ENCODE data around the gene COL7A1. TPM values are rescaled to one million over a fixed set of nuclear protein-coding genes. Genes with fewer than 3 reads are reported as not detected.
A peak's percentile ranks its signal among the peaks of the same experiment; 100 is the strongest.

COL7A1 gene
- total and polyA plus RNA-seq, 2 donors from 2014 or later: 13.1 to 14.4 TPM

GRCh38 chr3:48548126-48548525, 47.0 kb downstream of the COL7A1 start:
- intact Hi-C loops (cut with DNase I): loop anchor here (5.0 kb wide), 1 partner anchor 86 kb away; no protein-coding TSS in a partner anchor
- FAIRE-seq (no peak), DNase-seq (peak in 1 of 5 donors; percentile 24)
- Histone ChIP-seq H3K4me1 (ENCODE audit: control insufficient read depth in 2 of 3, insufficient read depth in 2 of 3, low read depth in 1 of 3, low read length in 3 of 3) (peaks cover 0 to 3% (median 3%) of the 10 kb centered on the region in 3 donors), H3K27me3 (ENCODE audit: control insufficient read depth, insufficient read depth, low read length) (no peaks in the 10 kb centered on the region), H3K27ac (ENCODE audit: low read depth in 2 of 2, low read length in 2 of 2) (no peak overlapping the region), H3K4me3 (ENCODE audit: low read length in 3 of 3) (no peak overlapping the region), H3K9me3 (ENCODE audit: control insufficient read depth in 2 of 3, insufficient read depth in 1 of 3, low read length in 3 of 3) (no peaks in the 10 kb centered on the region), H3K9ac (ENCODE audit: low read length in 3 of 3) (no peak overlapping the region), H3K36me3 (ENCODE audit: control insufficient read depth in 2 of 3, insufficient read depth in 3 of 3, low read length in 3 of 3) (peaks cover 0 to 2% (median 0%) of the 10 kb centered on the region in 3 donors)
- no peak for TF ChIP-seq CTCF (IDR thresholded peaks at IDR 0.05; ENCODE audit: borderline replicate concordance, extremely low read depth, insufficient read depth)

DNA sequence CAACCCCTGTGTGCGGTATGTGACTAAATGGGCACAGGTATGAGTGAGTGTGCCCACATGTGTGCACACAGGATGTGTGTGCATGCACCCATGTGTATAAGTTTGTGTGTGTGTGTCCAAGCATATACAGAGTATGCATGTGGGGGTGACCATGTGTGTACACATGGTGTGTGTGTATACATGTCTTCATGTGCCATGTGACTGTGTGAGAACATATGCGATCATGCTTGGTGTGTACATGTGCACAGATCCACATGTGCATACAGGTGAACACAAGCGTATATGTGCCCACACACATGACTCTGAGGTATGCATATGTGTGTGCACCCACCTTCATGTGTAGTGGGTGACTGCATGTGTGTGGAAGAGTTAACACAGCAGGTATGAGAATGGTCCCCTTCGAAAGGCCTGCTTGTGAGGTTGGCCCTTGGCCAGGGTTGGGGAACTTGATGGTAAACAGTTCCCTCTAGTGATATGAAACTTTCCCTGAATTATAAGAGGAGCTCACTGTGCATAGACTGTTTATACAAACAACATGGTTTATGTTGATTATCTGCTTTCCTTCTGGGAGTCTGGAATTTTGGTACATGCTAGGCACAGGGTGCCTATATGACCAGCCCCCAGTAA, 48.8 kb downstream of the COL7A1 start:
- Histone ChIP-seq H3K4me1 (ENCODE audit: control insufficient read depth in 2 of 3, insufficient read depth in 2 of 3, low read depth in 1 of 3, low read length in 3 of 3) (peaks cover 0 to 3% (median 3%) of the 10 kb centered on the region in 3 donors), H3K27ac (ENCODE audit: low read depth in 2 of 2, low read length in 2 of 2) (no peak overlapping the region), H3K9ac (ENCODE audit: low read length in 3 of 3) (no peak overlapping the region), H3K9me3 (ENCODE audit: control insufficient read depth in 2 of 3, insufficient read depth in 1 of 3, low read length in 3 of 3) (no peaks in the 10 kb centered on the region), H3K4me3 (ENCODE audit: low read length in 3 of 3) (no peak overlapping the region), H3K27me3 (ENCODE audit: control insufficient read depth, insufficient read depth, low read length) (no peaks in the 10 kb centered on the region), H3K36me3 (ENCODE audit: control insufficient read depth in 2 of 3, insufficient read depth in 3 of 3, low read length in 3 of 3) (peaks cover 0 to 2% (median 0%) of the 10 kb centered on the region in 3 donors)
- intact Hi-C loops (cut with DNase I): loop anchor here (5.0 kb wide), 1 partner anchor 84 kb away; no protein-coding TSS in a partner anchor
- TF ChIP-seq CTCF (IDR thresholded peaks at IDR 0.05; ENCODE audit: borderline replicate concordance, extremely low read depth, insufficient read depth): no peak
- no peak for FAIRE-seq
- DNase-seq: no peak

- Histone ChIP-seq H3K4me1 (ENCODE audit: control insufficient read depth in 2 of 3, insufficient read depth in 2 of 3, low read depth in 1 of 3, low read length in 3 of 3) (peaks cover 0 to 3% (median 3%) of the 10 kb centered on the region in 3 donors), H3K27me3 (ENCODE audit: control insufficient read depth, insufficient read depth, low read length) (no peaks in the 10 kb centered on the region), H3K4me3 (ENCODE audit: low read length in 3 of 3) (no peak overlapping the region), H3K36me3 (ENCODE audit: control insufficient read depth in 2 of 3, insufficient read depth in 3 of 3, low read length in 3 of 3) (peaks cover 0 to 2% (median 0%) of the 10 kb centered on the region in 3 donors), H3K9ac (ENCODE audit: low read length in 3 of 3) (no peak overlapping the region), H3K9me3 (ENCODE audit: control insufficient read depth in 2 of 3, insufficient read depth in 1 of 3, low read length in 3 of 3) (no peaks in the 10 kb centered on the region), H3K27ac (ENCODE audit: low read depth in 2 of 2, low read length in 2 of 2) (no peak overlapping the region)
- TF ChIP-seq CTCF (IDR thresholded peaks at IDR 0.05; ENCODE audit: borderline replicate concordance, extremely low read depth, insufficient read depth): no peak
- no peak for DNase-seq
- intact Hi-C loops (cut with DNase I): no loop called here
- no peak for FAIRE-seq
These were observed 51.0 kb downstream of the COL7A1 start for GRCh38 chr3:48544141-48544540.
